GM12878 (cell line): Measurements from ENCODE around the gene PI3. TPM values are rescaled to one million over a fixed set of nuclear protein-coding genes. Genes with fewer than 3 reads are reported as not detected.
"Not testable (repeated sequence)": the region's sequence is repeated elsewhere in the genome, so short reads cannot be mapped to it uniquely, and the experiment has no call there.

Source experiments
- ATAC-seq: fragments of 200-7000 bp; cut with Tn5 transposase; 3 replicates; pipeline ENCODE4 v1.9.1; 2020; ENCODE audit warnings: mild to moderate bottlenecking, moderate library complexity
- BruUV-seq: library from RNA; stranded (reverse); fragments of 400-500 nt; replicated peaks from 2 replicates; lab custom pipeline; 2021; lab: Mats Ljungman, UMichigan
- CTCF ChIA-PET: fragments of 300-600 bp; sonication (Branson Sonifier 250); formaldehyde crosslinking; extraction: SDS; loops from one replicate; lab custom pipeline; 2021; ENCODE audit warnings: inconsistent platforms; lab: Yijun Ruan, JAX
- POLR2A ChIA-PET: fragments of 350-600 bp; formaldehyde crosslinking; extraction: SDS; loops from one replicate; lab custom pipeline; 2021; ENCODE audit warnings: inconsistent platforms; lab: Charles Lee
- RAD21 ChIA-PET: fragments of 300-600 bp; sonication (Branson Sonifier 250); formaldehyde crosslinking; loops from one replicate; lab custom pipeline; 2023; ENCODE audit warnings: antibody characterized with exemption; ENCODE audit not compliant: unreplicated experiment; lab: Charles Lee
- SMC1A ChIA-PET: fragments of 300-600 bp; sonication (Branson Sonifier 250); formaldehyde crosslinking; loops from one replicate; lab custom pipeline; 2023; ENCODE audit not compliant: unreplicated experiment, uncharacterized antibody; lab: Charles Lee
- DNase-seq: peaks from one replicate; pipeline ENCODE4 v3.0.0-alpha.2; 2011; ENCODE audit warnings: low read depth, low spot score
- FAIRE-seq: peaks from 3 replicates; lab custom pipeline; 2011; peaks lifted over from hg19 to GRCh38; lab: Jason Lieb, UNC
- H2AFZ ChIP-seq: 2 replicates; pipeline ENCODE4 v1.6.0; 2011; ENCODE audit warnings: low read depth, low read length, control low read depth; ENCODE audit not compliant: control insufficient read depth
- H3K27ac ChIP-seq: 2 replicates; pipeline ENCODE4 v1.5.1; 2011; ENCODE audit warnings: control low read depth; ENCODE audit not compliant: control insufficient read depth, insufficient read depth
- H3K27me3 ChIP-seq, 2 experiments: replicated peaks in 1 of 2; 2 replicates each; pipeline versions ENCODE4 v1.6.0 to v1.6.1; 2011; ENCODE audit warnings: low read length in 1 of 2; ENCODE audit not compliant: control insufficient read depth in 2 of 2, insufficient read depth in 2 of 2
- H3K36me3 ChIP-seq, 2 experiments: 2 replicates each; pipeline ENCODE4 v1.5.1; 2011; ENCODE audit warnings: low read length in 1 of 2; ENCODE audit not compliant: control insufficient read depth in 2 of 2, insufficient read depth in 2 of 2
- H3K4me1 ChIP-seq: 2 replicates; pipeline ENCODE4 v1.6.1; 2011; ENCODE audit warnings: mild to moderate bottlenecking, low read length, moderate library complexity, mixed read lengths; ENCODE audit not compliant: control insufficient read depth, insufficient read depth
- H3K4me2 ChIP-seq: 2 replicates; pipeline ENCODE4 v1.6.0; 2011; ENCODE audit warnings: control low read depth; ENCODE audit not compliant: control insufficient read depth, insufficient read depth
- H3K4me3 ChIP-seq: fragments of 200-600 bp; sonication (generic); 2 replicates; pipeline ENCODE4 v1.5.1; 2016
- H3K79me2 ChIP-seq: 2 replicates; pipeline ENCODE4 v1.6.0; 2011; ENCODE audit warnings: low read length; ENCODE audit not compliant: control insufficient read depth, insufficient read depth
- H3K9ac ChIP-seq: 2 replicates; pipeline ENCODE4 v1.8.0; 2011; ENCODE audit warnings: low read length, control low read depth, mixed read lengths; ENCODE audit not compliant: control insufficient read depth, insufficient read depth
- H3K9me3 ChIP-seq: replicated peaks from 3 replicates; pipeline ENCODE4 v1.5.1; 2011; ENCODE audit warnings: mild to moderate bottlenecking, low read length; ENCODE audit not compliant: control insufficient read depth, insufficient read depth
- H4K20me1 ChIP-seq: 2 replicates; pipeline ENCODE4 v1.6.0; 2011; ENCODE audit not compliant: control insufficient read depth, insufficient read depth
- BRCA1 ChIP-seq: IDR thresholded peaks from 2 replicates; pipeline ENCODE4 v1.6.1; 2011; ENCODE audit warnings: low read depth, low read length, improper control_type of control experiment
- CTCF ChIP-seq, 3 experiments: IDR thresholded peaks in 2 of 3; conservative IDR thresholded peaks in 1 of 3; 2 replicates each; pipeline ENCODE4 v1.5.1; 2011; ENCODE audit warnings: low read depth in 3 of 3, low read length in 3 of 3, mild to moderate bottlenecking in 3 of 3, control low read depth in 2 of 3, moderate library complexity in 2 of 3, inconsistent platforms in 1 of 3, mixed read lengths in 1 of 3; ENCODE audit not compliant: control insufficient read depth in 2 of 3, insufficient read depth in 1 of 3; ENCODE audit errors: extremely low read depth in 1 of 3
- WGBS: methylation state at CpG from one replicate; pipeline ENCODE4 v1.1.6; 2016; ENCODE audit warnings: low lambda C conversion rate; ENCODE audit not compliant: insufficient replicate concordance, insufficient coverage; ENCODE audit errors: missing lambda C conversion rate; 5-methylcytosine and 5-hydroxymethylcytosine counted together
- in situ Hi-C: fragments of 300-500 bp; cut with MboI; formaldehyde crosslinking; loops from 9 replicates; pipeline ENCODE4 v1.14.3; 2018; ENCODE audit warnings: mixed read lengths
- intact Hi-C: fragments of 100-400 bp; cut with micrococcal nuclease; formaldehyde crosslinking; loops from one replicate; pipeline ENCODE4 v1.14.2; 2022; ENCODE audit not compliant: unreplicated experiment
- polyA plus RNA-seq, 11 experiments: library from polyadenylated mRNA; depleted of rRNA in 4 of 11; unstranded in 6 of 11; stranded (reverse) in 5 of 11; fragments of >200 nt; fragmentation: Nextera tagmentation in 4 of 11; fragmentation: Illumina TruSeq in 1 of 11; extraction: Ambion mirVana in 4 of 11; extraction: Trizol in 1 of 11; gene quantifications; 1 replicate in 1 of 11; 2 replicates in 10 of 11; pipeline versions ENCODE4 v1.2.1 to v1.2.3, GENCODE V29; 2011 to 2016; ENCODE audit warnings: inconsistent platforms in 2 of 11, missing spikeins in 2 of 11, low read depth in 1 of 11
- total RNA-seq, 4 experiments: library from RNA; depleted of rRNA in 3 of 4; stranded (reverse); fragments of >200 nt in 3 of 4; fragmentation: Illumina TruSeq in 1 of 4; extraction: Trizol in 1 of 4; gene quantifications; 2 replicates each; pipeline versions ENCODE4 v1.2.1 to v1.2.3, GENCODE V29; 2013 to 2021

PI3 gene
- total and polyA plus RNA-seq, 10 of the 15 experiments (the other 5 are each of a cell fraction or from before 2014, with no cell fraction given) = not detected

DNA sequence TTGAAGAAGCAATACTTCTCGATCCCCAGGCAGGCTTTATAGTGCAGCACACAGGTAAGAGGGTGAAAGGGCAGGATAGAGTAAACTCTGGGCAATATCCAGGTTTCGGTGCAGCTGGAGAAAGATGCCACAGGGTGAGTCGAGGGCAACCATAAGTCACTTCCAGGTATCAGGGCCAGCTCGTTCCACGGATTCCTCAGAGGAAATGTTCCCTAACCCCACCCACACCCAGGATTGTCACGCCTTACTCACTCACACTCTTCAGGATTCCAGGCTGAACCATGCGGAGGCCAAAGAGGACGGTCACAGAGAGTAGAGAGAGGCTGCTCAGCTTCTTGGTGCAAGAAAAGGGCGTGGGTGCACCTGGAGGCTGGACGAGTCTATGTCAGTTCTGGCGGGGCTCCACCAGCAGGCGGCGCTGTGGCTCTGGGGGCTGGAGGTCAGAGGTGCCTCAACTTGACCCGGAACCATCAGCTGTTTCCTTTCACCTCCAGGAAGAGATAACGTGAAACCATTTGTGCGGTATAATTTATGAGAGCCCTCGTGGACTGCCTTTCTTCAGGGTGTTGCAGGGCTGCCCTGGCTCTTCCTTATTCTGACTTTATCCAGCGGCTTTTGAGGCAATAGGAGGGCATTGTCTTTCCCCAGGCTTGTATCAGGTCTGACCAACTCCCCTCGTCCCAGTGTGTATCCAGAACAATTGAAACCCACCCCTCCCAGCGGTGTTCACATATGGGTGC is 36.0 kb upstream of the PI3 start (continued):
- TF ChIP-seq BRCA1 = no peak
- TF ChIP-seq CTCF (IDR thresholded peaks at IDR 0.05 in 2 of 3, conservative IDR thresholded peaks at IDR 0.05 in 1 of 3; ENCODE audit: control insufficient read depth in 2 of 3, extremely low read depth in 1 of 3, insufficient read depth in 1 of 3, low read depth in 3 of 3, low read length in 3 of 3) = peak; percentile 58 to 81 (median 80)

- WGBS = 71% methylated on average over 5 of the region's 5 CpGs
- ATAC-seq, FAIRE-seq, DNase-seq, BruUV-seq, H3K79me2 ChIP-seq, in situ Hi-C loops, H3K4me3 ChIP-seq, H2AFZ ChIP-seq, H3K36me3 ChIP-seq, H4K20me1 ChIP-seq, H3K4me1 ChIP-seq, H3K4me2 ChIP-seq, H3K9me3 ChIP-seq, H3K9ac ChIP-seq, POLR2A ChIA-PET, H3K27me3 ChIP-seq, H3K27ac ChIP-seq: not testable (repeated sequence)
- CTCF ChIA-PET = interaction anchor here (0.6 to 3.3 kb wide), 11 partner anchors 11 to 631 kb away, joined by 3 to 34 read pairs (median 3); no protein-coding TSS in a partner anchor
- RAD21 ChIA-PET = interaction anchor here (0.6 to 0.8 kb wide), 2 partner anchors 90 to 172 kb away, joined by 3 to 4 read pairs; no protein-coding TSS in a partner anchor
- SMC1A ChIA-PET = interaction anchor here (0.9 to 2.2 kb wide), 2 partner anchors 13 to 151 kb away, joined by 3 to 13 read pairs; no protein-coding TSS in a partner anchor
- intact Hi-C loops = loop anchor here (5.0 kb wide), 1 partner anchor 152 kb away; no protein-coding TSS in a partner anchor
Measured at GRCh38 chr20:45139733-45140375, 34.8 kb upstream of the PI3 start.
